Measurements from ENCODE around the gene RINT1. TPM values are rescaled to one million over a fixed set of nuclear protein-coding genes. Genes with fewer than 3 reads are reported as not detected.

The RINT1 gene
- total RNA-seq: 10.9 TPM

DNA sequence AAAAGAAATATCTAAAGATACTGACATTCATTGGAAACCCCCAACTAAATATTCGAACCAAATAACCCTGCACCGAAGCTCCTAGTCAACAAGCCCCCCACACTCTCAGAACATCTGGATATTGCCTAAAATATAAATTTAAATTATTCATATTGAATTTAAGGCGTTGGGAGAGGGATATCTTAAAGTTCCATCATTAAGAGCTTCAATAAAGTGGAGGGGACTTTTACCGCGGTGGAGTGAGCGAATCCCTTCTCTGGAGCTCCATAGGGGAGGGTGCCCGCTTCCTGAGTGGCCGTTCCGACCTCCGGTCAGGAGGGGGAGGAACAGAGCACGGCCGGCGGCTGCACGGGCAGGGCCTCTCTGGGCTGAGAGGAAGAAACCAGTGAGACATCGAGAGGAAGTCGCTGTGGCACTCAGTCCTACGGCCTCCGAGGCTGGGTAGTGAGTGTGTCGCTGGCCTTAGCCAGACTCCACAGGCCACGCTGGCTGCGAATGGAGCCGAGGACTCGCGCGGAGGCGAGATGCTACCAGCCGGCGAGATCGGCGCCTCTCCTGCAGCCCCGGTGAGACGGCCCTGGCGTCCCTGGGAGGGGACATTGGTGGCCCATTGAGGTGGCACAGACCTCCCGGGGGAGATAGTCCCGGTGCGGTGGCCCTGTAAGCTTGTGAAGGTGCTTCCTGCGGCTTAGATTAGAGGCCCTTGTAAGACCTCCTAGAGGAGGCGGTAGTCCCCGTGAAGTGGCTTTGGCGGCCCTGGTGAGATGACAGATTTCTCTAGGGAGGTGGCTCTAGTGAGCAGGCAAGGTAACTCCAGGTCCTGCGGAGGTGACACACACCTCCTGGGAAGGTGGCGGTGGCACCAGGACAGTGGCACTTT lies at the start of gene RINT1:
TSS of gene RINT1 (plus strand) at position 410 of the 880 bp plus-strand sequence. CDS start at position 525, 115 bp downstream.

GRCh38 chr7:105521717-105522463 lies 10.1 kb upstream of the RINT1 start, which contains the start of gene PUS7:
TSS of gene PUS7 (minus strand) at chr7:105522271. CDS start at chr7:105508512, 13,759 bp downstream.

DNA sequence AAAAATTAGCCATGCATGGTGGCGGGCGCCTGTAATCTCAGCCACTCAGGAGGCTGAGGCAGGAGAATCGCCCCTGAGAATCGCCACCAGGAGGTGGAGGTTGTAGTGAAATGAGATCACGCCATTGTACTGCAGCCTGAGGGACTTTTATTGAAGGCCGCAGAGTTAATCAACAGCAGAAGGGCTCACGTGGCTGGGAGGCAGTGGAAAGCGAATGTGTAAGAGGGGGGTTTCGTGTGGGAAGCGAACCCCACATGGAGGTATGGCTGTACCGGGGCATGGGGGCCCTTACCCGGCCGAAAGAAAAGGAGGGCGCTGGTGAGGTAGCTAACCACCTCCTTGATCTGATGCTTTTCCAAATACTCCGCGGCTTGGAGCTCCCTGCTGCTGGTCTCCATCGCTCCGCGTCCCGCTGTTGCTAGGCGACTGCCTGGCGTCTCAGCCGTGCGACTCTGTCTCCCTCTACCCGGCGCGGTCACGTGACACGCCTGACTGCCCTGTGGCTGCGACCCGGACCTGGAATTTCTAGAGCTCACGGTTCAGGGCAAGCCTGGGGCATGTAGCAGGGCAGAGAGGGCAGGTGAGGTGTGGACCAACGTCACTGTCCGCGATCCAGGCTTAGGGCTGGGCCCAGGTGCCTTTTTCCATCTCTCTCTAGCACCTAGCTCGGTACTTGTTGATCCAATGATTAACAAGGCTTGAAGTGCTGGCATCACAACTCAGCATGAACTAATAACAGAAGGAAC lies 49.2 kb downstream of the RINT1 start, which contains the start of gene EFCAB10:
TSS of gene EFCAB10 (minus strand) at position 428 of the 746 bp plus-strand sequence. CDS start at position 398, 30 bp downstream.

Other genes with a start within 250 kb of the RINT1 start
- gene SRPK2, start 143.3 kb upstream of the RINT1 start, total RNA-seq: 53.5 TPM
- gene PUS7, start 9.9 kb upstream of the RINT1 start, total RNA-seq: 10.9 TPM
- gene EFCAB10, start 49.3 kb downstream of the RINT1 start, total RNA-seq: not detected